Stimulated activated CD8-positive, alpha-beta memory T cell treated with anti-CD3 and anti-CD28 coated beads, Interleukin-7, amount 100 ng/mL, for 24 hours (primary cell): ENCODE data around the gene COX7B2.

Source experiments
- DNase-seq: peaks from one replicate; pipeline ENCODE4 v3.0.0-alpha.2; 2020; ENCODE audit warnings: low read depth

The COX7B2 gene

GRCh38 chr4:46909078-46909477 lies at the start of gene COX7B2:
Gene COX7B2, minus strand, starts transcription at chr4:46909245. Its CDS starts 174,053 bp downstream, at chr4:46735192.
- no peak for DNase-seq

DNA sequence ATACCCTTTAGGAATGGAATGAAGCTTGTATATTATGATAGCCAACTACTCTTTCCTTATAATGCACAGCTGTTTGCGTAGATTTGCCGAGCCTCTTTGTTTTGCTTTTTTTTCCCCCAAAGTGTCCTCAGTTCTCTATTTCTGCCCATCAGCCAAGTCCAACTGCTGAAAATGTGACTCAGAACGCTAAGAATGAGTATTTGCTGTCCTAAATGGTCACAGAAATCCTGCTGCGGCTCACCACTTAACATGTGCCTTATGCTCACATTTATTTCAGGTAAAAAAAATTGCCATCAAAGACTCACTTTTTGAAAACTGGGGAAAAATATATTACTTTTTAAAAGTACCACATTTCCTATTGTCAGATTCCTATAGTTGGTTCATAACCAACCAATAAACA lies 47.4 kb upstream of the COX7B2 start:
- DNase-seq, result no peak

- no peak for DNase-seq
Measured at GRCh38 chr4:46955601-46956000, 46.6 kb upstream of the COX7B2 start.

- DNase-seq, result no peak
Measured at GRCh38 chr4:46954643-46955042, 45.6 kb upstream of the COX7B2 start.

- DNase-seq, result no peak
Measured at GRCh38 chr4:46953564-46953963, 44.5 kb upstream of the COX7B2 start.

- no peak for DNase-seq
Measured at GRCh38 chr4:46952451-46952850, 43.4 kb upstream of the COX7B2 start.

DNA sequence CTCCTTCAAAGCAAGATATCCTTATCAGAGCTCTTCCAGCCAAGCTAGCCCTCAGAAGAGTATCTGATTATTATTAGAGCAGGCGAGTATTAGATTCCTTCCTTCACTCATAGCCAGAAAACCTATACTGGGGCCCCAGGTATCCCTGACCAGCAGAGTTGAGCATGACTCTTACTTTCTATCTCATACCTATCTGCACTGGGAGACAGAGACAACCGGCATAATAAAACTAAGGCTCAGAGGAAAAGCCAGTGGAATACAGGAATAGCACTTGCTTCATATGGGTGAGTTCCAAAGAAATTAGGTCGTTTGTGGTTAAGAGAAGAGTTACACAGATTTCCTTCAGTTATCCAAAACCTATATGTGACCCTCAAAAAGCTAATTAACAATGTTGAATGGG lies 41.8 kb upstream of the COX7B2 start:
- no peak for DNase-seq

DNA sequence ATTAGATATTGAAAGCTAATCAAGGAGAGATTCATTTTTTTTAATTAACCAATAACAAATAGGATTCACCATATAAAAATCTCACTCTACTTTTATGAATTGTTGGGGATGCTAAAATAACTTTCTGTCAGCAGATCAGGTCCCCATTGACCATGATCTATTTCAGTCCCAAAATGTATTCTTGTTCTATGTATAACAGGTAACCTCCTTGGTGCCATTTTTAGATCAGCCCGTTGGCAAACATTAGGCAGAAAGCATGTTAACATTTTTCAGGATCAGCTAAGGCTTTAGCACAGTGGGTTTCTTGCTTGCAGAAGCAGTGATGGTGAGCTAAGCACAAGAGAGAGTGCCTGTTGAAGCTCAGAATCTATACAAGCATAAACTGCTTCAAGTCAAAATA lies 40.8 kb upstream of the COX7B2 start:
- no peak for DNase-seq

DNA sequence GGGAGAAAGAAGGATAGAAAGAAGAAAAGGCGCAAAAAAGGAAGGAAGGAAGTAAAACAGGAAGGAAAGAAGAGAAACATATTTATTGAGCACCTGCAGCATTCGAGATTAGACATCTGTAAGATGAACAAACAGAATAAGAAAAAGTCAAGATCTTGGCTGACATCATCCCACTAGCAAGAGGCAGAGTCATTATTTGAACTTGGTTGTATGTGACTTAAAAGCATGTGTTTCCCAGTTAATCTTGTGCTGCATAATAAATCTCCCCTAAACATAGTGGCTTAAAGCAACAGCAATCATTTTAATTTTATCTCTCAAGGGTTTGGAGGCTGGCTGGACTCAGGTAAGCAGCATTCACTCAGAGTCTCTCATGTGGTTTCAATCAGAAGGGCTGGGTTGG lies 38.5 kb upstream of the COX7B2 start:
- no peak for DNase-seq

- DNase-seq, result no peak
Measured at GRCh38 chr4:46946919-46947536, 38.0 kb upstream of the COX7B2 start.

GRCh38 chr4:46945062-46945461 lies 36.0 kb upstream of the COX7B2 start:
- no peak for DNase-seq

DNA sequence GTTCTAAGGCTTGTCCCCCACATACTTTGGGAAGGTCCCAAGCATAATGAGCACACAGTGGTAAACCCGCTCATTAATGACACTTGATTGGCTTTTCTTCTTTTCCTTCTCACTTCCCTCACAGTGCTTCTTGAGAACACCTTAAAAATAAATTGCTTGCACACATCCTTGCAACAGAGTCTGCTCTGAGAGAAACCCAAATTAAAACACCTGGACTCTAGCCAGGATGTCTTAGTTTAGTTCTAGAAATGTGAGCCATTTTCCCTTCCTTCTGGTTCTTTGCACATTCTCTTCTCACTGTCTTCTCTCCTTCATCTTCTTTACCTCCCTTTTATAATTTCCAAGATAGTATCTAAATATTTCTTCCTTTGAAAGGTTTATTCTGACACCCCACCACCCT lies 35.3 kb upstream of the COX7B2 start:
- no peak for DNase-seq

DNA sequence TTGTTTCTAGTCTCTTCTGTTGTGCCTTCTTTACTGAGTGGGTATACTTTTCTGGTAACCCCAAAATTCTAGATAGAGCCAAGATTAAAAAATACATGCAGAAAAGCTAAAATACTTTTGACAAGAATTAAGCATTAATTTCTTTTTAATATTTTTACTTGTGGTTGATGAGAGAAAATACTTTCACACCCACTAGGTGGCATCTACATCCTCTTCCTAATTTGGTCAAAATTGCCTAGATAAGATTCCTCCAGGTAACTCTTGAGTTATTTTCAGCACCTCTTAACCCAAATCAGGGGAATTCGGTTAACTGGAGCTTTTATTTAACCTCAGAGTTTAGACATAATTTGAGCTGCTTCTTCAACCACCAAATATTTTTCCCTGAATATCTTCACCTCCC lies 28.4 kb upstream of the COX7B2 start:
- no peak for DNase-seq

DNA sequence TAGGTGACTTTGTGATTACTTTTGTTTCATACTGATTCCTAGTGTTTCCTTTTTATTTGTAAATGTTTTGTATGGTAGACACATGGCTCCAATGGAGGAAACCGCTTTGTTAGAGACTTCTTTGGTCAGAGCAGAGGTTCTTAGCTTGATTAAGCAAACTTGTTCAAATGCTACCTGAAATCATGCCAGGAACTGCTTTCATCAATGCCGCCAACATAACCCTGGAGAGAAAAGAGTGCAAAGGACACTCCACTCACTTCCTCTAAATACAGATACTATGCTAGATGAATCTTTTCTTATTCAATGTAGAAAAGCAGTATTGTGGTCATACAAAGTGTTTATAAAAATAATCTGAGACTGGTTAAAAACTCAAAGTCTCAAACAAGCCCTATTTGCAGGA lies 25.7 kb upstream of the COX7B2 start:
- DNase-seq, result no peak

- no peak for DNase-seq
Measured at GRCh38 chr4:46933686-46934085, 24.6 kb upstream of the COX7B2 start.

DNA sequence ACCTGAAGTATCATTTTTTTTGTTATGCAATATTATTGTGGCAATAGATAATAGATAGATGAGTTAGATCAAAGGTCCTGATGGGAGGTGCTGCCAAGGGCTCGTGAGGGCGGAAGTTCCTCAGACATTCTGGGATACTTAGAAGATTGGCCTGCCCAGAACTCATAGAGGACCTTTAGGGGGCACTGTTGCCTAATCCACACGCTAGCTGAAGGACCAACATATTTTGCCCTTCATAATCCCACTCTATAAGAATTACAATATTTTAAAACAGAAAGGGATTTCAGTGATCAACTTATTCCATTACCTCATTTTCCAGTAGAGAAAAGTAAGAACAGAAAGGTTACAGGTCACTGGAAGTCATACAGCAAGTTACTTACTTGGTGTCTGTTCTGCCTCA lies 22.9 kb upstream of the COX7B2 start:
- DNase-seq, result no peak

DNA sequence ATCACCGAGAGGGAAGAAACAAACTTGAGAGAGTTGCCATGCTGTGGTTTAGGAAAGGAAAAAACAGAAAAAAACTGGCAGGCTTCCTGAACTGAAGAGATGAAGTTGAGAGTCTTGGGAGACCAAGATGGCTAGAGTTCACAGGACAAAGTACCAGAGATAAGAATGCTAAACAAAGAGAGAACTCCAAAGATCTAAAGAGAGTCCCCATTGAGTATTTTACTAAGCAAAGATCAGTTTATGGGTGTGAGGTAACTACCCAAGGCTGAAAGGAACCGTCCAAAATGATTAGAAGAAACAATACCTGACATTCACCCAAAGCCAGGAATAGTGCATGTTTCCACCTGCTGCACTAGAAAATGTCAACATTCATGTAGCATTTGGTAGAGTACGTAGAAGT lies 21.8 kb upstream of the COX7B2 start:
- DNase-seq, result no peak

DNA sequence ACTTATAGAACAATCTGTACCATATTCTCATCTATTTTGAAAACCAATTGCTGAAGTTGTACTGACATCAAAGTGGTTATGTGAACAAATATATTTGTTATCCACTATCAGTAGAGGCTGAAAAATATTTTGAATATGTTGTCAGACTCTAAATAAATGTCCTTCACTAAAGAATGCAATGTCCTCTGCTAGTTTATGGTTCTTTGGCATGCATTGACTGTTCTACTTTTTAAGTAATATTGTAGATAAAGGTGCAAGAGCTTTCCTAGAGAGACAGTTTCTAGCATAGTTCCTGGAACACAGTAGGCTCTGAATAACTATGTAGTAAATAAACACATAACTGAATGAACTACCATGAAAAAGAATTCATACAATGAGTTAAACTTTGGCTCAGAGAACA lies 18.2 kb upstream of the COX7B2 start:
- no peak for DNase-seq

DNA sequence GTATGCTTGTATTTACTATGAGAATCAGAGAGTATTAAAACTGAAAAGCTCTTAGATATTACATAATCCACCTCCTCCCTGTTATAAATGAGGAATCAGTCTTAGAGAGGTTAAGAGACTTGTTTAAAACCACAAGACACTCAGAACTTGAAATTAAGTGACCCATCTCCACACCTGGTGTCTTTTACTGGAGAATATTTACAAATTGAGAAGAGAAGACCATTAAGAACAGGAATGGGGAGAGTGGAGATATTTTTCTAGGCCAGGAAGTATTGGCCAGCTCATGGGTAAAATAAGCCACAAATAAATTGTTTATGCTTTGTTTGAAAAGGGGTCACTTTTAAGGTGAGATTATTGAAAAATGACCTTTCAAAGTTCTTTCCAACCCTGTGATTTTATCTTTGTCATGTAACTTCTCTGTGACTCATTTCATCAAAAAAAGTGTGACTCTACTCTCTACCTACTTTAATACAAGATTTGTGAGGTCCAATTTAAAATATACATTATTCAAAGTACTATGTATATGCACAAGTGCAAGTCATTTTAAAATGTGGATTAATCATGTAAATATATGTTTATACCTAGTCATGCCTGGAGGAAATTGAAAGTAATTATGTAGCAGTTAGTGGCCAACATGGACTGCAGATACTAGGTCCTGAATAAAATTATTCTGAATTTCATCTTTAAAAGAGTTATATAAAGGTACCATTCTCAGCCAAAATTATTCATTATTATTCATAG lies 15.9 kb upstream of the COX7B2 start:
- no peak for DNase-seq

DNA sequence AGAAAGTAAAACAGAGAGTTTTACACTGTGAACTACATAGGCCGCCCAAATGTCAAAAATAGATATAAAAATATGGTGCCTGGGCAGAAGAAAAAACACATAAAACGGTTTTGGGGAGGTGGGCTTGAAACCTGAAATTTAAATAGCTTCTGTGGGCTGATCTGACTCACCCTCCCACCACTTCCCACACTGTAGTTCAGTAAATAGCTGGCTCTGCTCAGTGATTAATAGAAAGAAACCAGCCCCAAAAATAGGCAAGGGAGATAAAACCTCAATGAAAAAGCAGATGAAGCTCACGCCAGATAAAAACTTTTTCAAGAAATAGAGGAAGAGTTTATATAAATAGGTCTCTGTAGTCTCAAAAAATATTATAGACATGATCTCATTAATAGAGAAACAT lies 13.2 kb upstream of the COX7B2 start:
- no peak for DNase-seq

- no peak for DNase-seq
Measured at GRCh38 chr4:46908148-46908547, 897 bp downstream of the COX7B2 start.

DNA sequence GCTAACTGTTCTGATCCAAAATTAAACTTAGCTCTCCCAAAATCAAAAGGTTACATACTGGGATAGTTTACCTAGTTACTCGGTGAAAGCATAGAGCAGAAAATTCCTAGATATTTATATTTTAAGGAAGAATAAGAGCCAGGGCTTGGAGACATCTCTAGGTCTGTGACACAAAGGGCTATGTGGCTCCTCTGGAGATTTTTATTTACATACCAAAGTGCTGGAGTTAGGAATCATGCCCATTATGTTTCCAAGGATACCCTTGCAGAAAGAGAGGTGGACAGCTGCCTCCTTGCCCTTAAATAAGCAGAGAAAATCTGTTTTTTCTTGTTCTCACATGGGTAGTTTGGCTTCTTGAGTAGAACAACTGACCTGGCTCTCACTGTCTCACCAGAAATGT lies 9.0 kb downstream of the COX7B2 start:
- no peak for DNase-seq

DNA sequence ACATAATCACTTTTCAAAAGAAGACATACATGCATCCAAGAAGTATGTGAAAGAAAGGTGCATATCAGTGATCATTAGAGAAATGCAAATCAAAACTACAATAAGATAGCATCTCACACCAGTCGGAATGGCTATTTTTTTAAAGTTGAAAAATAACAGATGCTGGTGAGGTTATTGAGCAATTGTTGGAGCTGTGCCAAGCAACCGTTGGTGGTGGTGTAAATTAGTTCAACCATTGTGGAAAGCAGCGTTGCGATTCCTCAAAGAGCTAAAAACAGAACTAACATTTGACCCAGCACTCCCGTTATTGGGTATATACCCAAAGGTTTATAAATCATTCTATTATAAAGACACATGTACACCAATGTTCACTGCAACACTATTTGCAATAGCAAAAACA lies 14.2 kb downstream of the COX7B2 start:
- no peak for DNase-seq

DNA sequence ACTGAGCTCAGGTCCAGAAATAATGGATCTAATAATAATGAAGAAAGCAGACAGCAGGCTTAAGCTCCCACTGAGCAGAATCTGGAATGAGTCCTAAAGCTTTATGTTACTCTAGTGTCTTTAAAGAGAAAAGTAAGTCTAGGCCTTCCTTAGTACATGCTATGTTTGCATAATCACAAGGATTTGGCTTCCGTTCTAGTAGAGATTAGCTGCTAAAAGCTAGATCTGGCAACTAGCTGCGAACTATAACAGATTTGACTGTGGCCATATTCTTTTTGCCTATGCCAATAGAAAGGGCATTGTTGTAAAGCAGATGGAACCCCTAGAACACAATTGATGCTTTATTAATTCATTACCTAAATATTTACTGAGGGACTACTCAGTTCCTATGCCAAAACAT lies 19.0 kb downstream of the COX7B2 start:
- DNase-seq, result no peak
